GM23248 (cell line): Measurements from ENCODE around the gene SPAM1. TPM values are rescaled to one million over a fixed set of nuclear protein-coding genes. Genes with fewer than 3 reads are reported as not detected.

Source experiments
- DNase-seq: peaks from one replicate; pipeline ENCODE4 v3.0.0-alpha.2; 2015
- H2AFZ ChIP-seq: fragments of 200-600 bp; sonication (generic); 2 replicates; pipeline ENCODE4 v1.6.1; 2016; ENCODE audit warnings: antibody characterized with exemption
- H3F3A ChIP-seq: fragments of 200-600 bp; sonication (generic); 2 replicates; pipeline ENCODE4 v1.6.1; 2016; ENCODE audit warnings: mild to moderate bottlenecking, antibody characterized with exemption, mixed run types; ENCODE audit not compliant: insufficient read depth
- H3K27ac ChIP-seq: fragments of 200-600 bp; sonication (generic); 2 replicates; pipeline ENCODE4 v1.5.1; 2016; ENCODE audit warnings: mild to moderate bottlenecking
- H3K27me3 ChIP-seq: fragments of 200-600 bp; sonication (generic); replicated peaks from 2 replicates; pipeline ENCODE4 v1.6.1; 2016; ENCODE audit warnings: mild to moderate bottlenecking; ENCODE audit not compliant: insufficient read depth
- H3K36me3 ChIP-seq: fragments of 200-600 bp; sonication (generic); 2 replicates; pipeline ENCODE4 v1.6.1; 2016; ENCODE audit warnings: low read depth, mild to moderate bottlenecking
- H3K4me1 ChIP-seq: fragments of 200-600 bp; sonication (generic); 2 replicates; pipeline ENCODE4 v1.6.1; 2016; ENCODE audit warnings: mild to moderate bottlenecking; ENCODE audit not compliant: insufficient read depth
- H3K4me2 ChIP-seq: fragments of 200-600 bp; sonication (generic); one replicate; pipeline ENCODE4 v1.6.1; 2016; ENCODE audit warnings: mild to moderate bottlenecking; ENCODE audit not compliant: unreplicated experiment
- H3K4me3 ChIP-seq: fragments of 200-600 bp; sonication (generic); 2 replicates; pipeline ENCODE4 v1.5.1; 2016; ENCODE audit warnings: mild to moderate bottlenecking
- H3K79me2 ChIP-seq: fragments of 200-600 bp; sonication (generic); 2 replicates; pipeline ENCODE4 v1.6.1; 2016; ENCODE audit warnings: mild to moderate bottlenecking; ENCODE audit not compliant: insufficient read depth
- H3K9ac ChIP-seq: fragments of 200-600 bp; sonication (generic); 2 replicates; pipeline ENCODE4 v1.6.1; 2016; ENCODE audit warnings: mild to moderate bottlenecking
- H3K9me2 ChIP-seq: fragments of 200-600 bp; sonication (generic); 2 replicates; pipeline ENCODE4 v1.6.1; 2016; ENCODE audit warnings: mixed run types, mild to moderate bottlenecking, moderate library complexity; ENCODE audit not compliant: insufficient read depth
- H3K9me3 ChIP-seq: fragments of 200-600 bp; sonication (generic); one replicate; pipeline ENCODE4 v1.6.1; 2017; ENCODE audit warnings: low read depth
- H4K20me1 ChIP-seq: fragments of 200-600 bp; sonication (generic); 2 replicates; pipeline ENCODE4 v1.6.0; 2016; ENCODE audit not compliant: insufficient read depth
- EZH2 ChIP-seq: fragments of 200-600 bp; sonication (generic); IDR thresholded peaks from 2 replicates; pipeline ENCODE4 v1.6.1; 2018; ENCODE audit warnings: antibody characterized with exemption, mild to moderate bottlenecking; ENCODE audit not compliant: insufficient read depth, poor library complexity, severe bottlenecking
- EZH2phosphoT487 ChIP-seq: fragments of 200-600 bp; sonication (generic); IDR thresholded peaks from 2 replicates; pipeline ENCODE4 v1.6.1; 2018; ENCODE audit warnings: antibody characterized with exemption, moderate library complexity, mild to moderate bottlenecking, low read depth; ENCODE audit not compliant: insufficient read depth
- WGBS, 2 experiments: methylation state at CpG; one replicate each; pipeline ENCODE4 v1.1.6; 2015 to 2017; ENCODE audit warnings: low lambda C conversion rate in 2 of 2, low coverage in 1 of 2; ENCODE audit errors: missing lambda C conversion rate in 2 of 2; 5-methylcytosine and 5-hydroxymethylcytosine counted together
- in situ Hi-C: fragments of 300-500 bp; cut with MboI; formaldehyde crosslinking; loops from 2 replicates; pipeline ENCODE4 v1.15.0; 2020
- polyA plus RNA-seq: library from polyadenylated mRNA; unstranded; fragments of >200 nt; fragmentation: Nextera tagmentation; extraction: Ambion mirVana; gene quantifications from 2 replicates; pipeline ENCODE4 v1.2.1, GENCODE V29; 2016
- total RNA-seq: library from RNA; depleted of rRNA; stranded (reverse); fragments of >200 nt; shearing (Covaris generic); gene quantifications from 2 replicates; pipeline ENCODE4 v1.2.3, GENCODE V29; 2014

Gene SPAM1
- total and polyA plus RNA-seq, 2 experiments from 2014 or later = not detected

GRCh38 chr7:123929655-123930054 is 4.6 kb downstream of the SPAM1 start:
- Histone ChIP-seq H3K27ac (no peak overlapping the region), H3K79me2 (no peaks in the 10 kb centered on the region), H4K20me1 (no peaks in the 10 kb centered on the region), H3K9ac (no peak overlapping the region), H3F3A (no peaks in the 10 kb centered on the region), H2AFZ (no peak overlapping the region), H3K4me2 (no peak overlapping the region), H3K9me2 (no peaks in the 10 kb centered on the region), H3K4me1 (no peaks in the 10 kb centered on the region), H3K27me3 (no peaks in the 10 kb centered on the region), H3K4me3 (no peak overlapping the region), H3K36me3 (no peaks in the 10 kb centered on the region), H3K9me3 (no peaks in the 10 kb centered on the region)
- DNase-seq = no peak
- TF ChIP-seq EZH2phosphoT487 (no peak), EZH2 (no peak)
- 1 to 2% methylated on average over 2 of the region's 2 CpGs for WGBS, 2 experiments
- in situ Hi-C loops = no loop called here

GRCh38 chr7:123935436-123936381 is 10.7 kb downstream of the SPAM1 start:
- Histone ChIP-seq H3K4me1 (no peaks in the 10 kb centered on the region), H3K27me3 (no peaks in the 10 kb centered on the region), H3K9me2 (no peaks in the 10 kb centered on the region), H3K4me3 (no peak overlapping the region), H4K20me1 (no peaks in the 10 kb centered on the region), H3K9me3 (no peaks in the 10 kb centered on the region), H3K79me2 (no peaks in the 10 kb centered on the region), H3K36me3 (no peaks in the 10 kb centered on the region), H3K9ac (no peak overlapping the region), H3K4me2 (no peak overlapping the region), H3F3A (no peaks in the 10 kb centered on the region), H2AFZ (no peak overlapping the region), H3K27ac (no peak overlapping the region)
- no peak for DNase-seq
- WGBS, 2 experiments = 0 to 3% methylated on average over 1 of the region's 1 CpG
- TF ChIP-seq EZH2 = no peak
- no peak for TF ChIP-seq EZH2phosphoT487
- in situ Hi-C loops = no loop called here

- in situ Hi-C loops = no loop called here
- Histone ChIP-seq H3F3A (no peaks in the 10 kb centered on the region), H3K9me2 (no peaks in the 10 kb centered on the region), H3K79me2 (no peaks in the 10 kb centered on the region), H2AFZ (no peak overlapping the region), H3K9ac (no peak overlapping the region), H3K9me3 (no peaks in the 10 kb centered on the region), H3K4me3 (no peak overlapping the region), H4K20me1 (no peaks in the 10 kb centered on the region), H3K27me3 (no peaks in the 10 kb centered on the region), H3K4me1 (no peaks in the 10 kb centered on the region), H3K36me3 (no peaks in the 10 kb centered on the region), H3K27ac (no peak overlapping the region), H3K4me2 (no peak overlapping the region)
- no peak for TF ChIP-seq EZH2
- TF ChIP-seq EZH2phosphoT487 = no peak
- DNase-seq = no peak
- 11 to 18% methylated on average over 2 of the region's 2 CpGs for WGBS, 2 experiments
These were observed 11.3 kb downstream of the SPAM1 start for GRCh38 chr7:123936388-123936787.

- Histone ChIP-seq H3F3A (no peaks in the 10 kb centered on the region), H3K27ac (no peak overlapping the region), H3K9ac (no peak overlapping the region), H4K20me1 (no peaks in the 10 kb centered on the region), H2AFZ (no peak overlapping the region), H3K4me1 (no peaks in the 10 kb centered on the region), H3K4me3 (no peak overlapping the region), H3K9me2 (no peaks in the 10 kb centered on the region), H3K79me2 (no peaks in the 10 kb centered on the region), H3K36me3 (no peaks in the 10 kb centered on the region), H3K9me3 (no peaks in the 10 kb centered on the region), H3K27me3 (no peaks in the 10 kb centered on the region), H3K4me2 (no peak overlapping the region)
- WGBS, 2 experiments = 24 to 30% methylated on average over 2 to 3 of the region's 3 CpGs
- TF ChIP-seq EZH2phosphoT487 (no peak), EZH2 (no peak)
- in situ Hi-C loops = no loop called here
- DNase-seq = no peak
These were observed 14.7 kb downstream of the SPAM1 start for GRCh38 chr7:123939784-123940183.
